OCI-LY7 (cell line): ENCODE data around the gene TSSK6. TPM values are rescaled to one million over a fixed set of nuclear protein-coding genes. Genes with fewer than 3 reads are reported as not detected.
A peak's percentile ranks its signal among the peaks of the same experiment; 100 is the strongest.

Source experiments
- Bru-seq: library from RNA; stranded (reverse); fragments of 400-500 nt; gene quantifications from one replicate; lab custom pipeline; 2021; lab: Mats Ljungman, UMichigan
- BruChase-seq, 2 experiments: library from RNA; stranded (reverse); fragments of 400-500 nt; gene quantifications; one replicate each; lab custom pipeline; 2021; lab: Mats Ljungman, UMichigan
- BruUV-seq: library from RNA; stranded (reverse); fragments of 400-500 nt; replicated peaks from 2 replicates; lab custom pipeline; 2021; lab: Mats Ljungman, UMichigan
- CTCF ChIA-PET: fragments of 300-600 bp; sonication (Branson Sonifier 250); formaldehyde crosslinking; loops from one replicate; lab custom pipeline; 2022; ENCODE audit warnings: antibody characterized with exemption; ENCODE audit not compliant: unreplicated experiment; lab: Charles Lee
- POLR2A ChIA-PET: fragments of 300-600 bp; sonication (Branson Sonifier 250); formaldehyde crosslinking; loops from one replicate; lab custom pipeline; 2022; ENCODE audit warnings: antibody characterized with exemption; lab: Charles Lee
- DNase-seq: peaks from one replicate; pipeline ENCODE4 v3.0.0-alpha.2; 2015; ENCODE audit warnings: low spot score
- H2AFZ ChIP-seq: fragments of 200-600 bp; sonication (generic), shearing (Covaris generic); 2 replicates; pipeline ENCODE4 v1.6.1; 2014; ENCODE audit warnings: mild to moderate bottlenecking, antibody characterized with exemption, low read length, moderate library complexity
- H3K27ac ChIP-seq: fragments of 200-600 bp; sonication (generic); 2 replicates; pipeline ENCODE4 v1.5.1; 2014; ENCODE audit warnings: mixed run types, low read depth, mild to moderate bottlenecking, moderate library complexity, low read length, inconsistent platforms; ENCODE audit not compliant: poor library complexity, severe bottlenecking
- H3K36me3 ChIP-seq: fragments of 200-600 bp; sonication (generic); 2 replicates; pipeline ENCODE4 v1.6.1; 2014; ENCODE audit warnings: mild to moderate bottlenecking, antibody characterized with exemption, low read length, moderate library complexity, mixed read lengths; ENCODE audit not compliant: insufficient read depth
- H3K4me1 ChIP-seq: fragments of 200-600 bp; sonication (generic); 2 replicates; pipeline ENCODE4 v1.5.1; 2014; ENCODE audit warnings: mild to moderate bottlenecking, low read length; ENCODE audit not compliant: insufficient read depth, poor library complexity, severe bottlenecking
- H3K4me2 ChIP-seq: fragments of 200-600 bp; sonication (generic); 2 replicates; pipeline ENCODE4 v1.6.1; 2014; ENCODE audit warnings: mild to moderate bottlenecking, low read length
- H3K4me3 ChIP-seq: fragments of 200-600 bp; sonication (generic); 2 replicates; pipeline ENCODE4 v1.5.1; 2014; ENCODE audit warnings: mild to moderate bottlenecking, low read depth, low read length; ENCODE audit not compliant: poor library complexity, severe bottlenecking
- H3K79me2 ChIP-seq: fragments of 200-600 bp; sonication (generic); 2 replicates; pipeline ENCODE4 v1.6.1; 2016; ENCODE audit warnings: low read depth, mild to moderate bottlenecking, low read length, moderate library complexity, mixed read lengths; ENCODE audit not compliant: insufficient read depth
- H3K9me2 ChIP-seq: fragments of 200-600 bp; sonication (generic); 2 replicates; pipeline ENCODE4 v1.6.1; 2016; ENCODE audit warnings: mild to moderate bottlenecking, low read length, mixed read lengths; ENCODE audit not compliant: insufficient read depth
- H3K9me3 ChIP-seq: fragments of 200-600 bp; sonication (generic); 2 replicates; pipeline ENCODE4 v1.6.1; 2014; ENCODE audit warnings: mild to moderate bottlenecking, mixed run types, low read length, mixed read lengths
- H4K20me1 ChIP-seq: fragments of 200-600 bp; sonication (generic); 2 replicates; pipeline ENCODE4 v1.6.1; 2014; ENCODE audit warnings: mild to moderate bottlenecking, antibody characterized with exemption, low read length, moderate library complexity, mixed read lengths; ENCODE audit not compliant: insufficient read depth
- CTCF ChIP-seq: fragments of 200-600 bp; sonication (generic); conservative IDR thresholded peaks from 2 replicates; pipeline ENCODE4 v1.5.1; 2014; ENCODE audit warnings: mild to moderate bottlenecking, antibody characterized with exemption, low read length, moderate library complexity, mixed read lengths
- EZH2phosphoT487 ChIP-seq: fragments of 200-600 bp; sonication (generic); IDR thresholded peaks from 2 replicates; pipeline ENCODE4 v1.6.1; 2018; ENCODE audit warnings: low read depth, borderline replicate concordance, mild to moderate bottlenecking, mixed run types, antibody characterized with exemption, low read length, moderate library complexity, mixed read lengths
- intact Hi-C: fragments of 100-400 bp; cut with micrococcal nuclease; formaldehyde crosslinking; loops from one replicate; pipeline ENCODE4 v1.10.0; 2022; ENCODE audit not compliant: unreplicated experiment
- long read RNA-seq: library from polyadenylated mRNA; stranded (forward); transcript quantifications from one replicate; pipeline ENCODE4 v2.0.0, GENCODE V29; 2022
- total RNA-seq, 2 experiments: library from RNA; depleted of rRNA in 1 of 2; stranded (reverse); fragments of >200 nt in 1 of 2; shearing (Covaris generic) in 1 of 2; gene quantifications; 2 replicates each; pipeline ENCODE4 v1.2.3, GENCODE V29; 2014 to 2022

Gene TSSK6
- total RNA-seq (2014; rRNA removed; shearing (Covaris generic)) (7.1 and 10.5 TPM in 2 replicates), total RNA-seq (2022) (6.4 and 8.7 TPM in 2 replicates), Bru-seq, nascent RNA (percentile 45 among the genes with signal in this experiment), BruChase-seq, experiment 1, labeled RNA remaining after a 6-hour chase (percentile 40 among the genes with signal in this experiment), BruChase-seq, experiment 2, labeled RNA remaining after a 2-hour chase (percentile 44 among the genes with signal in this experiment)
- long read RNA-seq, partial matches to known transcripts, result 1 of 3 reads
- long read RNA-seq, other reads (novel, unspliced or antisense), result 0 of 3 reads

- Histone ChIP-seq H3K4me3 (peak within 1 kb of the TSS; percentile 90), H3K9me2 (no peaks in the 10 kb centered on the region), H2AFZ (peak within 1 kb of the TSS; percentile 43; the same call in 1 of the 2 replicates), H3K4me1 (peaks cover 29% of the 10 kb centered on the region), H3K79me2 (peaks cover 38% of the 10 kb centered on the region), H3K36me3 (peaks cover 17% of the 10 kb centered on the region), H3K9me3 (no peaks in the 10 kb centered on the region), H3K27ac (peak within 1 kb of the TSS; percentile 56), H3K4me2 (peak within 1 kb of the TSS; percentile 70), H4K20me1 (no peaks in the 10 kb centered on the region)
- ChIA-PET POLR2A (interaction anchor here (1.4 to 2.2 kb wide), 3 partner anchors 8 to 140 kb away, joined by 3 to 7 read pairs (median 3); no protein-coding TSS in a partner anchor), CTCF (no interaction called here)
- DNase-seq, result no peak
- no TSS peak for BruUV-seq
- intact Hi-C loops, result no loop called here
- no peak for TF ChIP-seq CTCF
- no peak for TF ChIP-seq EZH2phosphoT487
Measured at GRCh38 chr19:19514881-19515641, at the start of gene TSSK6. TSSK6 (minus strand) TSS chr19:19515548; CDS start chr19:19515427, 121 bp downstream.

GRCh38 chr19:19563348-19563848, 48.0 kb upstream of the TSSK6 start:
- no peaks in the 10 kb centered on the region for H3K36me3 ChIP-seq
- CTCF ChIA-PET, result interaction anchor here (0.7 kb wide), 1 partner anchor 31 kb away, joined by 3 read pairs; no protein-coding TSS in a partner anchor

More at GRCh38 chr19:19563348-19563848, 48.0 kb upstream of the TSSK6 start:
- Histone ChIP-seq H2AFZ (no peak overlapping the region), H3K9me3 (no peaks in the 10 kb centered on the region), H3K4me2 (no peak overlapping the region), H3K4me3 (no peak overlapping the region), H4K20me1 (no peaks in the 10 kb centered on the region), H3K4me1 (no peaks in the 10 kb centered on the region), H3K27ac (no peak overlapping the region), H3K9me2 (no peaks in the 10 kb centered on the region), H3K79me2 (no peaks in the 10 kb centered on the region)
- BruUV-seq, result no TSS peak
- POLR2A ChIA-PET, result no interaction called here
- TF ChIP-seq EZH2phosphoT487, result no peak
- no peak for TF ChIP-seq CTCF
- DNase-seq, result no peak
- intact Hi-C loops, result no loop called here
